OCI-LY3 (cell line): ENCODE data around the gene CD86.

Experiments used
- EZH2phosphoT487 ChIP-seq: fragments of 200-600 bp; shearing (Covaris generic); IDR thresholded peaks from 2 replicates; pipeline ENCODE4 v1.6.1; 2018; ENCODE audit warnings: antibody characterized with exemption, mixed run types, low read depth
- TF ChIP-seq, protein P1 (sequence below): fragments of 200-600, 300-600 bp; sonication (generic); IDR thresholded peaks from 2 replicates; pipeline ENCODE4 v1.5.1; 2014; ENCODE audit warnings: antibody characterized with exemption, low read length, low read depth

DNA sequence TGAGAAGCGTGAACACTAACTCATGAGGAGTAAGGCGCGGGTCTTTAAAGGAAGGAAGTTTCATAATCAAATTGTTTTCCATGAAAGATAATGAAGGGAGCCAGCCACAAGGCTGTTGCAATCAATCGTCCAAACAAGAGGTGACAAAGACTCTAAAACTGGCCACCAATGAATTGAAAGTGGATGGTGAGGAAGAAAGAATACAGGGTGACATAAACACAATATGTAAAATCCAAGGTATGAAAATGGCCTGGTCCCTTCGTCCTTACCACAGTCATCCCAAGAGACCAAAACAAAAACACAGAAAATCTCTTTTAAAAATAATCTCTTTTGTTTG lies 12.0 kb downstream of the CD86 start:
- TF ChIP-seq, protein P1, sequence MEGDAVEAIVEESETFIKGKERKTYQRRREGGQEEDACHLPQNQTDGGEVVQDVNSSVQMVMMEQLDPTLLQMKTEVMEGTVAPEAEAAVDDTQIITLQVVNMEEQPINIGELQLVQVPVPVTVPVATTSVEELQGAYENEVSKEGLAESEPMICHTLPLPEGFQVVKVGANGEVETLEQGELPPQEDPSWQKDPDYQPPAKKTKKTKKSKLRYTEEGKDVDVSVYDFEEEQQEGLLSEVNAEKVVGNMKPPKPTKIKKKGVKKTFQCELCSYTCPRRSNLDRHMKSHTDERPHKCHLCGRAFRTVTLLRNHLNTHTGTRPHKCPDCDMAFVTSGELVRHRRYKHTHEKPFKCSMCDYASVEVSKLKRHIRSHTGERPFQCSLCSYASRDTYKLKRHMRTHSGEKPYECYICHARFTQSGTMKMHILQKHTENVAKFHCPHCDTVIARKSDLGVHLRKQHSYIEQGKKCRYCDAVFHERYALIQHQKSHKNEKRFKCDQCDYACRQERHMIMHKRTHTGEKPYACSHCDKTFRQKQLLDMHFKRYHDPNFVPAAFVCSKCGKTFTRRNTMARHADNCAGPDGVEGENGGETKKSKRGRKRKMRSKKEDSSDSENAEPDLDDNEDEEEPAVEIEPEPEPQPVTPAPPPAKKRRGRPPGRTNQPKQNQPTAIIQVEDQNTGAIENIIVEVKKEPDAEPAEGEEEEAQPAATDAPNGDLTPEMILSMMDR, result no peak
- TF ChIP-seq EZH2phosphoT487, result no peak
